Measurements from ENCODE around the gene DMD.

DNA sequence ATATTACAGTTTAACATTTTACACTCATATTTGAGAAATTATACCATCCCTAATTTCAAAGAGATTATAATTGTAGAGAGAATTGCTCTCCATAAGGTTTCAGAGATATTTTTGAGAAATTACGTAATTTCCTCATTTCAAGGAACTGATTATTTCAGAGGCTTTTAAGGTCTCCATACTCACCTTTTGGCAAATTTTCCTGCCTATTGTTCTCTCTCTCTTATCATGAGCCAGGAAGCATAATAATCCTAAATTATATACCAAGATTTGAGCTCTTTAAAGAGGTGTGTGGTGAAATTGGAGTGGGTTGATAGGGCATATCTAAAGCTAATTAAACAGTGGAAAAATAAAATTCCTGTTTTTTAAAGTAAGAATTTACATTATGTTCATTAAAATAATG is 1890.6 kb downstream of the DMD start:
- no peak for TF ChIP-seq POLR2A (IDR thresholded peaks at IDR 0.05; ENCODE audit: control extremely low read depth in 1 of 2, low read depth in 2 of 2, low read length in 2 of 2)
- no peak for TF ChIP-seq YY1 (IDR thresholded peaks at IDR 0.05; ENCODE audit: low read depth, low read length)
- no peak for TF ChIP-seq TAF1 (IDR thresholded peaks at IDR 0.05; ENCODE audit: low read depth, low read length)
- TF ChIP-seq, protein P1, sequence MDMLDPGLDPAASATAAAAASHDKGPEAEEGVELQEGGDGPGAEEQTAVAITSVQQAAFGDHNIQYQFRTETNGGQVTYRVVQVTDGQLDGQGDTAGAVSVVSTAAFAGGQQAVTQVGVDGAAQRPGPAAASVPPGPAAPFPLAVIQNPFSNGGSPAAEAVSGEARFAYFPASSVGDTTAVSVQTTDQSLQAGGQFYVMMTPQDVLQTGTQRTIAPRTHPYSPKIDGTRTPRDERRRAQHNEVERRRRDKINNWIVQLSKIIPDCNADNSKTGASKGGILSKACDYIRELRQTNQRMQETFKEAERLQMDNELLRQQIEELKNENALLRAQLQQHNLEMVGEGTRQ (IDR thresholded peaks at IDR 0.05; ENCODE audit: low read length): no peak
- TF ChIP-seq, protein P2, sequence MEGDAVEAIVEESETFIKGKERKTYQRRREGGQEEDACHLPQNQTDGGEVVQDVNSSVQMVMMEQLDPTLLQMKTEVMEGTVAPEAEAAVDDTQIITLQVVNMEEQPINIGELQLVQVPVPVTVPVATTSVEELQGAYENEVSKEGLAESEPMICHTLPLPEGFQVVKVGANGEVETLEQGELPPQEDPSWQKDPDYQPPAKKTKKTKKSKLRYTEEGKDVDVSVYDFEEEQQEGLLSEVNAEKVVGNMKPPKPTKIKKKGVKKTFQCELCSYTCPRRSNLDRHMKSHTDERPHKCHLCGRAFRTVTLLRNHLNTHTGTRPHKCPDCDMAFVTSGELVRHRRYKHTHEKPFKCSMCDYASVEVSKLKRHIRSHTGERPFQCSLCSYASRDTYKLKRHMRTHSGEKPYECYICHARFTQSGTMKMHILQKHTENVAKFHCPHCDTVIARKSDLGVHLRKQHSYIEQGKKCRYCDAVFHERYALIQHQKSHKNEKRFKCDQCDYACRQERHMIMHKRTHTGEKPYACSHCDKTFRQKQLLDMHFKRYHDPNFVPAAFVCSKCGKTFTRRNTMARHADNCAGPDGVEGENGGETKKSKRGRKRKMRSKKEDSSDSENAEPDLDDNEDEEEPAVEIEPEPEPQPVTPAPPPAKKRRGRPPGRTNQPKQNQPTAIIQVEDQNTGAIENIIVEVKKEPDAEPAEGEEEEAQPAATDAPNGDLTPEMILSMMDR (IDR thresholded peaks at IDR 0.05; ENCODE audit: control extremely low read depth in 1 of 3, insufficient read depth in 1 of 3, low read depth in 1 of 3, low read length in 3 of 3): no peak
- no peak for TF ChIP-seq NANOG (IDR thresholded peaks at IDR 0.05; ENCODE audit: insufficient read depth, low read depth, low read length, poor library complexity, severe bottlenecking)
- no peak for TF ChIP-seq JUN (IDR thresholded peaks at IDR 0.05; ENCODE audit: low read depth, low read length)
- no peak for TF ChIP-seq RAD21 (IDR thresholded peaks at IDR 0.05 in 1 of 2, conservative IDR thresholded peaks at IDR 0.05 in 1 of 2; ENCODE audit: low read depth in 2 of 2, low read length in 2 of 2)
- TF ChIP-seq EP300 (IDR thresholded peaks at IDR 0.05; ENCODE audit: borderline replicate concordance in 1 of 2, low read depth in 2 of 2, low read length in 2 of 2): no peak
- no peak for TF ChIP-seq RBBP5 (IDR thresholded peaks at IDR 0.05; ENCODE audit: borderline replicate concordance, low read depth, low read length)

All from H1 (cell line).